H9 (cell line): Measurements from ENCODE around the gene PATL1. TPM values are rescaled to one million over a fixed set of nuclear protein-coding genes. Genes with fewer than 3 reads are reported as not detected.

Source experiments
- DNase-seq: peaks from one replicate; pipeline ENCODE4 v3.0.0-alpha.2; 2017
- H2AFZ ChIP-seq: one replicate; pipeline ENCODE4 v1.6.1; 2013; ENCODE audit warnings: mild to moderate bottlenecking, low read length, control low read depth, moderate library complexity
- H2AK5ac ChIP-seq: 2 replicates; pipeline ENCODE4 v1.6.1; 2013; ENCODE audit warnings: low read length, control low read depth, mixed read lengths; ENCODE audit not compliant: insufficient read length
- H2BK120ac ChIP-seq: one replicate; pipeline ENCODE4 v1.6.1; 2013; ENCODE audit warnings: low read depth, mild to moderate bottlenecking, low read length, control low read depth, inconsistent platforms; ENCODE audit not compliant: poor library complexity, severe bottlenecking
- H2BK12ac ChIP-seq: 2 replicates; pipeline ENCODE4 v1.6.1; 2013; ENCODE audit warnings: low read length, control low read depth, mixed read lengths, low read depth; ENCODE audit not compliant: insufficient read length
- H2BK15ac ChIP-seq: 2 replicates; pipeline ENCODE4 v1.6.1; 2013; ENCODE audit warnings: low read depth, low read length, control low read depth
- H2BK20ac ChIP-seq: one replicate; pipeline ENCODE4 v1.6.1; 2013; ENCODE audit warnings: low read depth, mild to moderate bottlenecking, low read length, control low read depth, inconsistent platforms; ENCODE audit not compliant: poor library complexity, severe bottlenecking
- H2BK5ac ChIP-seq: 2 replicates; pipeline ENCODE4 v1.6.1; 2013; ENCODE audit warnings: low read length, control low read depth, mixed read lengths; ENCODE audit not compliant: insufficient read length
- H3K14ac ChIP-seq: 2 replicates; pipeline ENCODE4 v1.6.1; 2013; ENCODE audit warnings: low read length, control low read depth; ENCODE audit not compliant: insufficient read depth
- H3K18ac ChIP-seq: 2 replicates; pipeline ENCODE4 v1.6.1; 2013; ENCODE audit warnings: low read depth, mild to moderate bottlenecking, mixed read lengths, low read length, control low read depth; ENCODE audit not compliant: insufficient read length
- H3K23ac ChIP-seq: 2 replicates; pipeline ENCODE4 v1.6.1; 2013; ENCODE audit warnings: low read length, control low read depth, mixed read lengths, low read depth; ENCODE audit not compliant: insufficient read length
- H3K23me2 ChIP-seq: 2 replicates; pipeline ENCODE4 v1.6.1; 2013; ENCODE audit warnings: low read depth, mild to moderate bottlenecking, mixed read lengths, low read length, control low read depth; ENCODE audit not compliant: insufficient read length, poor library complexity, severe bottlenecking
- H3K27ac ChIP-seq: 2 replicates; pipeline ENCODE4 v1.5.1; 2013; ENCODE audit warnings: low read length, control low read depth, mixed read lengths, low read depth; ENCODE audit not compliant: insufficient read length
- H3K27me3 ChIP-seq: 2 replicates; pipeline ENCODE4 v1.6.1; 2013; ENCODE audit warnings: low read length, control low read depth, inconsistent platforms; ENCODE audit not compliant: insufficient read depth
- H3K4ac ChIP-seq: 2 replicates; pipeline ENCODE4 v1.6.1; 2013; ENCODE audit warnings: low read depth, mild to moderate bottlenecking, control low read depth, inconsistent platforms, low read length, moderate library complexity
- H3K4me1 ChIP-seq: 2 replicates; pipeline ENCODE4 v1.6.1; 2013; ENCODE audit warnings: low read length, control low read depth, inconsistent platforms; ENCODE audit not compliant: insufficient read depth
- H3K4me2 ChIP-seq: 2 replicates; pipeline ENCODE4 v1.6.1; 2013; ENCODE audit warnings: low read length, control low read depth, mixed read lengths; ENCODE audit not compliant: insufficient read length, insufficient read depth
- H3K56ac ChIP-seq: 2 replicates; pipeline ENCODE4 v1.6.1; 2013; ENCODE audit warnings: low read depth, mild to moderate bottlenecking, mixed read lengths, low read length, control low read depth; ENCODE audit not compliant: insufficient read length
- H3K79me1 ChIP-seq: 2 replicates; pipeline ENCODE4 v1.6.1; 2013; ENCODE audit warnings: low read depth, mild to moderate bottlenecking, moderate library complexity, low read length, control low read depth, inconsistent platforms; ENCODE audit not compliant: insufficient read depth, poor library complexity, severe bottlenecking
- H3K79me2 ChIP-seq: 2 replicates; pipeline ENCODE4 v1.6.1; 2013; ENCODE audit warnings: low read length, control low read depth, inconsistent platforms; ENCODE audit not compliant: insufficient read depth
- H3K9ac ChIP-seq: 2 replicates; pipeline ENCODE4 v1.6.1; 2013; ENCODE audit warnings: low read length, control low read depth, mixed read lengths; ENCODE audit not compliant: insufficient read length; ENCODE audit errors: extremely low read depth
- H3K9me3 ChIP-seq: one replicate; pipeline ENCODE4 v1.6.1; 2013; ENCODE audit warnings: low read depth, low read length, inconsistent platforms; ENCODE audit not compliant: control insufficient read depth
- H3T11ph ChIP-seq: one replicate; pipeline ENCODE4 v1.6.1; 2013; ENCODE audit warnings: mild to moderate bottlenecking, low read length, control low read depth, inconsistent platforms
- H4K20me1 ChIP-seq: one replicate; pipeline ENCODE4 v1.6.1; 2013; ENCODE audit not compliant: control insufficient read depth, insufficient read length, insufficient read depth
- H4K5ac ChIP-seq: 2 replicates; pipeline ENCODE4 v1.6.1; 2013; ENCODE audit warnings: low read depth, mild to moderate bottlenecking, mixed read lengths, low read length, control low read depth; ENCODE audit not compliant: insufficient read length
- H4K8ac ChIP-seq: replicated peaks from 2 replicates; pipeline ENCODE4 v1.6.1; 2013; ENCODE audit warnings: low read length, control low read depth, mixed read lengths, low read depth; ENCODE audit not compliant: insufficient read length
- H4K91ac ChIP-seq: 2 replicates; pipeline ENCODE4 v1.6.1; 2013; ENCODE audit warnings: low read depth, mild to moderate bottlenecking, moderate library complexity, mixed read lengths, low read length, control low read depth; ENCODE audit not compliant: insufficient read length
- H3K27ac Mint-ChIP-seq, 3 experiments: 2 replicates in 2 of 3; 3 replicates in 1 of 3; pipeline ENCODE4 v1.8.0; 2020 to 2021; ENCODE audit warnings: mixed read lengths in 3 of 3, mild to moderate bottlenecking in 1 of 3, moderate library complexity in 1 of 3
- H3K27me3 Mint-ChIP-seq: 2 replicates; pipeline ENCODE4 v1.8.0; 2021; ENCODE audit warnings: low read depth, mild to moderate bottlenecking, moderate library complexity, mixed read lengths
- H3K36me3 Mint-ChIP-seq, 3 experiments: 2 replicates in 2 of 3; 3 replicates in 1 of 3; pipeline ENCODE4 v1.8.0; 2020 to 2021; ENCODE audit warnings: low read depth in 3 of 3, mixed read lengths in 3 of 3; ENCODE audit not compliant: insufficient read depth in 1 of 3
- H3K4me1 Mint-ChIP-seq, 2 experiments: 2 replicates each; pipeline ENCODE4 v1.8.0; 2020; ENCODE audit warnings: mixed read lengths in 2 of 2
- H3K4me3 Mint-ChIP-seq, 2 experiments: 2 replicates in 1 of 2; 3 replicates in 1 of 2; pipeline ENCODE4 v1.8.0; 2020 to 2021; ENCODE audit warnings: mild to moderate bottlenecking in 2 of 2, mixed read lengths in 2 of 2, moderate library complexity in 1 of 2
- H3K9me3 Mint-ChIP-seq, 2 experiments: 2 replicates in 1 of 2; 3 replicates in 1 of 2; pipeline ENCODE4 v1.8.0; 2020; ENCODE audit warnings: mild to moderate bottlenecking in 2 of 2, mixed read lengths in 2 of 2, moderate library complexity in 1 of 2
- CTCF ChIP-seq: fragments of 200-600 bp; sonication (generic); conservative IDR thresholded peaks from 3 replicates; pipeline ENCODE4 v1.8.0; 2021; ENCODE audit warnings: antibody characterized with exemption, mild to moderate bottlenecking
- WGBS: extraction: QIAGEN DNeasy Blood & Tissue Kit; methylation state at CpG from one replicate; pipeline ENCODE4 v1.1.7; 2013; ENCODE audit warnings: missing lambda C conversion rate, low lambda C conversion rate, mixed read lengths; ENCODE audit not compliant: insufficient read length; ENCODE audit errors: extremely low coverage; 5-methylcytosine and 5-hydroxymethylcytosine counted together
- long read RNA-seq: library from polyadenylated mRNA; unstranded; transcript quantifications from one replicate; pipeline ENCODE4 v2.0.0, GENCODE V29; 2020
- total RNA-seq: library from RNA; stranded (reverse); gene quantifications from 2 replicates; pipeline ENCODE4 v1.2.1, GENCODE V29; 2021

The PATL1 gene, protein sequence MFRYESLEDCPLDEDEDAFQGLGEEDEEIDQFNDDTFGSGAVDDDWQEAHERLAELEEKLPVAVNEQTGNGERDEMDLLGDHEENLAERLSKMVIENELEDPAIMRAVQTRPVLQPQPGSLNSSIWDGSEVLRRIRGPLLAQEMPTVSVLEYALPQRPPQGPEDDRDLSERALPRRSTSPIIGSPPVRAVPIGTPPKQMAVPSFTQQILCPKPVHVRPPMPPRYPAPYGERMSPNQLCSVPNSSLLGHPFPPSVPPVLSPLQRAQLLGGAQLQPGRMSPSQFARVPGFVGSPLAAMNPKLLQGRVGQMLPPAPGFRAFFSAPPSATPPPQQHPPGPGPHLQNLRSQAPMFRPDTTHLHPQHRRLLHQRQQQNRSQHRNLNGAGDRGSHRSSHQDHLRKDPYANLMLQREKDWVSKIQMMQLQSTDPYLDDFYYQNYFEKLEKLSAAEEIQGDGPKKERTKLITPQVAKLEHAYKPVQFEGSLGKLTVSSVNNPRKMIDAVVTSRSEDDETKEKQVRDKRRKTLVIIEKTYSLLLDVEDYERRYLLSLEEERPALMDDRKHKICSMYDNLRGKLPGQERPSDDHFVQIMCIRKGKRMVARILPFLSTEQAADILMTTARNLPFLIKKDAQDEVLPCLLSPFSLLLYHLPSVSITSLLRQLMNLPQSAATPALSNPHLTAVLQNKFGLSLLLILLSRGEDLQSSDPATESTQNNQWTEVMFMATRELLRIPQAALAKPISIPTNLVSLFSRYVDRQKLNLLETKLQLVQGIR
- 31.4 and 32.5 TPM in 2 replicates for total RNA-seq
- long read RNA-seq, full-length matches to known transcripts = 3 of 15 reads
- long read RNA-seq, partial matches to known transcripts = 8 of 15 reads
- long read RNA-seq, other reads (novel, unspliced or antisense) = 4 of 15 reads

GRCh38 chr11:59668950-59669610 is at the start of gene PATL1:
Gene PATL1 (minus strand): TSS chr11:59669037. CDS start chr11:59668895, 142 bp downstream.
- TF ChIP-seq CTCF = no peak
- Histone ChIP-seq H2BK20ac (no peak within 1 kb of the TSS), H3K4me2 (peak within 1 kb of the TSS; percentile 83), H3K14ac (peak within 1 kb of the TSS; percentile 85), H3K4me1 (peaks cover 3% of the 10 kb centered on the region; the same call in 1 of the 2 replicates), H2BK120ac (no peak within 1 kb of the TSS), H2BK15ac (no peak within 1 kb of the TSS), H3T11ph (no peak within 1 kb of the TSS), H2AFZ (no peak within 1 kb of the TSS), H2BK5ac (no peak within 1 kb of the TSS), H4K20me1 (no peaks in the 10 kb centered on the region), H3K18ac (peak within 1 kb of the TSS; percentile 88), H3K23ac (no peak within 1 kb of the TSS), H3K79me2 (peaks cover 2% of the 10 kb centered on the region; the same call in 1 of the 2 replicates), H2AK5ac (no peak within 1 kb of the TSS), H3K4ac (no peak within 1 kb of the TSS), H4K5ac (no peak within 1 kb of the TSS), H3K27ac (peak within 1 kb of the TSS; percentile 58), H3K23me2 (peaks cover 10% of the 10 kb centered on the region), H4K91ac (no peak within 1 kb of the TSS), H3K56ac (no peak within 1 kb of the TSS), H2BK12ac (no peak within 1 kb of the TSS), H3K27me3 (no peaks in the 10 kb centered on the region), H3K9ac (peak within 1 kb of the TSS; percentile 81), H3K79me1 (no peaks in the 10 kb centered on the region), H4K8ac (no peak within 1 kb of the TSS), H3K9me3 (no peaks in the 10 kb centered on the region)
- no peaks in the 10 kb centered on the region; the same call in 1 of the 2 replicates for H3K27me3 Mint-ChIP-seq
- H3K9me3 Mint-ChIP-seq = no peaks in the 10 kb centered on the region; a peak in 2 of 5 replicates
- H3K36me3 Mint-ChIP-seq = peaks cover 9 to 31% (median 29%) of the 10 kb centered on the region in 3 experiments; a peak in 5 of 7 replicates
- WGBS = no CpG with 5 or more reads among the region's 68 CpGs
- H3K27ac Mint-ChIP-seq = peak within 1 kb of the TSS; percentile 99
- DNase-seq = peak; percentile 98
- H3K4me1 Mint-ChIP-seq = peaks cover 16 to 18% of the 10 kb centered on the region in 2 experiments
- peak within 1 kb of the TSS; percentile 89 to 94 for H3K4me3 Mint-ChIP-seq
